ENCODE measurements around the gene CD300A.
A peak's percentile ranks its signal among the peaks of the same experiment; 100 is the strongest.
"Not testable (repeated sequence)": the region's sequence is repeated elsewhere in the genome, so short reads cannot be mapped to it uniquely, and the experiment has no call there.

CD300A gene

GRCh38 chr17:74513987-74514631 lies 47.7 kb downstream of the CD300A start:
- peaks cover 12% of the 10 kb centered on the region for H3K36me3 Mint-ChIP-seq (ENCODE audit: insufficient read depth)
- H3K27me3 Mint-ChIP-seq = peaks cover 16 to 48% of the 10 kb centered on the region in 2 donors
- H3K4me3 Mint-ChIP-seq = peak overlapping the region; percentile 45 to 52
- peaks cover 10 to 13% of the 10 kb centered on the region in 2 donors for H3K9me3 Mint-ChIP-seq
- DNase-seq (peak; percentile 7 to 56 (median 37)), ATAC-seq (replicated peaks) (peak; percentile 54)
- H3K4me1 Mint-ChIP-seq (ENCODE audit: low read depth in 2 of 2) = peaks cover 8 to 12% of the 10 kb centered on the region in 2 donors
- H3K27ac Mint-ChIP-seq = peak overlapping the region; percentile 91 to 96

GRCh38 chr17:74514632-74515334 lies 48.3 kb downstream of the CD300A start:
- Mint-ChIP-seq H3K9me3 (peaks cover 10 to 13% of the 10 kb centered on the region in 2 donors), H3K27me3 (peaks cover 16 to 48% of the 10 kb centered on the region in 2 donors), H3K4me1 (ENCODE audit: low read depth in 2 of 2) (peaks cover 8 to 12% of the 10 kb centered on the region in 2 donors), H3K4me3 (peak overlapping the region; percentile 45 to 52), H3K27ac (peak overlapping the region; percentile 91 to 96), H3K36me3 (ENCODE audit: insufficient read depth) (peaks cover 12% of the 10 kb centered on the region)
- DNase-seq (peak in 1 of 3 experiments; percentile 21), ATAC-seq (replicated peaks) (peak; percentile 44)

GRCh38 chr17:74515941-74516340 lies 49.5 kb downstream of the CD300A start:
- DNase-seq = no peak
- Mint-ChIP-seq H3K4me3 (no peak overlapping the region), H3K4me1 (ENCODE audit: low read depth in 2 of 2) (peaks cover 8 to 15% of the 10 kb centered on the region in 2 donors), H3K27me3 (peaks cover 16 to 53% of the 10 kb centered on the region in 2 donors), H3K9me3 (peaks cover 10 to 13% of the 10 kb centered on the region in 2 donors), H3K36me3 (ENCODE audit: insufficient read depth) (peaks cover 12% of the 10 kb centered on the region), H3K27ac (no peak overlapping the region)
- no peak for ATAC-seq (replicated peaks)

GRCh38 chr17:74516561-74517328 lies 50.3 kb downstream of the CD300A start:
- ATAC-seq (replicated peaks) = no peak
- Mint-ChIP-seq H3K4me3 (no peak overlapping the region), H3K4me1 (ENCODE audit: low read depth in 2 of 2) (peaks cover 13 to 21% of the 10 kb centered on the region in 2 donors), H3K36me3 (ENCODE audit: insufficient read depth) (peaks cover 12% of the 10 kb centered on the region), H3K9me3 (peaks cover 10 to 13% of the 10 kb centered on the region in 2 donors), H3K27ac (no peak overlapping the region), H3K27me3 (peaks cover 16 to 53% of the 10 kb centered on the region in 2 donors)
- no peak for DNase-seq

- H3K9me3 Mint-ChIP-seq = peaks cover 13% of the 10 kb centered on the region in 2 donors
- H3K4me3 Mint-ChIP-seq; H3K27ac Mint-ChIP-seq; DNase-seq; ATAC-seq (replicated peaks): not testable (repeated sequence)
- H3K27me3 Mint-ChIP-seq = peaks cover 23 to 57% of the 10 kb centered on the region in 2 donors
- peaks cover 12% of the 10 kb centered on the region for H3K36me3 Mint-ChIP-seq (ENCODE audit: insufficient read depth)
- H3K4me1 Mint-ChIP-seq (ENCODE audit: low read depth in 2 of 2) = peaks cover 15 to 22% of the 10 kb centered on the region in 2 donors
Measured at GRCh38 chr17:74518413-74518981, 52.1 kb downstream of the CD300A start.

GRCh38 chr17:74520016-74520434 lies 53.6 kb downstream of the CD300A start:
- no peak overlapping the region for H3K27ac Mint-ChIP-seq
- peak; percentile 27 for ATAC-seq (replicated peaks)
- no peak overlapping the region for H3K4me3 Mint-ChIP-seq
- no peak for DNase-seq
- H3K36me3 Mint-ChIP-seq (ENCODE audit: insufficient read depth) = no peaks in the 10 kb centered on the region
- H3K9me3 Mint-ChIP-seq = peaks cover 0 to 5% of the 10 kb centered on the region in 2 donors
- peaks cover 31 to 59% of the 10 kb centered on the region in 2 donors for H3K27me3 Mint-ChIP-seq
- H3K4me1 Mint-ChIP-seq (ENCODE audit: low read depth in 2 of 2) = peaks cover 7 to 12% of the 10 kb centered on the region in 2 donors

- peaks cover 7 to 9% of the 10 kb centered on the region in 2 donors for H3K4me1 Mint-ChIP-seq (ENCODE audit: low read depth in 2 of 2)
- no peak for ATAC-seq (replicated peaks)
- H3K36me3 Mint-ChIP-seq (ENCODE audit: insufficient read depth) = no peaks in the 10 kb centered on the region
- H3K27ac Mint-ChIP-seq = peak overlapping the region in 1 of 2 donors; percentile 71
- H3K4me3 Mint-ChIP-seq = peak overlapping the region in 1 of 2 donors; percentile 45
- H3K9me3 Mint-ChIP-seq = peaks cover 0 to 5% of the 10 kb centered on the region in 2 donors
- H3K27me3 Mint-ChIP-seq = peaks cover 38 to 68% of the 10 kb centered on the region in 2 donors
- no peak for DNase-seq
Measured at GRCh38 chr17:74520790-74521480, 54.5 kb downstream of the CD300A start.

GRCh38 chr17:74521701-74522201 lies 55.3 kb downstream of the CD300A start:
- Mint-ChIP-seq H3K36me3 (ENCODE audit: insufficient read depth) (no peaks in the 10 kb centered on the region), H3K27ac (peak overlapping the region in 1 of 2 donors; percentile 71), H3K27me3 (peaks cover 42 to 71% of the 10 kb centered on the region in 2 donors), H3K9me3 (peaks cover 0 to 5% of the 10 kb centered on the region in 2 donors), H3K4me3 (peak overlapping the region in 1 of 2 donors; percentile 45), H3K4me1 (ENCODE audit: low read depth in 2 of 2) (peaks cover 7 to 9% of the 10 kb centered on the region in 2 donors)
- ATAC-seq (replicated peaks) (peak; percentile 56), DNase-seq (no peak)

GRCh38 chr17:74522381-74523105 lies 56.1 kb downstream of the CD300A start:
- H3K4me3 Mint-ChIP-seq = no peak overlapping the region
- H3K27ac Mint-ChIP-seq = no peak overlapping the region
- ATAC-seq (replicated peaks) (no peak), DNase-seq (no peak)
- H3K4me1 Mint-ChIP-seq (ENCODE audit: low read depth in 2 of 2) = peaks cover 7 to 9% of the 10 kb centered on the region in 2 donors
- peaks cover 0 to 5% of the 10 kb centered on the region in 2 donors for H3K9me3 Mint-ChIP-seq
- peaks cover 42 to 71% of the 10 kb centered on the region in 2 donors for H3K27me3 Mint-ChIP-seq
- no peaks in the 10 kb centered on the region for H3K36me3 Mint-ChIP-seq (ENCODE audit: insufficient read depth)

GRCh38 chr17:74523308-74523707 lies 56.9 kb downstream of the CD300A start:
- Mint-ChIP-seq H3K36me3 (ENCODE audit: insufficient read depth) (no peaks in the 10 kb centered on the region), H3K4me3 (no peak overlapping the region), H3K27ac (no peak overlapping the region), H3K27me3 (peaks cover 42 to 74% of the 10 kb centered on the region in 2 donors), H3K4me1 (ENCODE audit: low read depth in 2 of 2) (peaks cover 7 to 9% of the 10 kb centered on the region in 2 donors), H3K9me3 (peaks cover 0 to 5% of the 10 kb centered on the region in 2 donors)
- DNase-seq (no peak), ATAC-seq (replicated peaks) (no peak)

- no peak overlapping the region for H3K4me3 Mint-ChIP-seq
- peaks cover 7 to 9% of the 10 kb centered on the region in 2 donors for H3K4me1 Mint-ChIP-seq (ENCODE audit: low read depth in 2 of 2)
- peaks cover 42 to 89% of the 10 kb centered on the region in 2 donors for H3K27me3 Mint-ChIP-seq
- DNase-seq = no peak
- peaks cover 0 to 3% of the 10 kb centered on the region in 2 donors for H3K9me3 Mint-ChIP-seq
- ATAC-seq (replicated peaks) = no peak
- H3K27ac Mint-ChIP-seq = no peak overlapping the region
- no peaks in the 10 kb centered on the region for H3K36me3 Mint-ChIP-seq (ENCODE audit: insufficient read depth)
Measured at GRCh38 chr17:74524653-74525464, 58.4 kb downstream of the CD300A start.

Data from effector memory CD8-positive, alpha-beta T cell (primary cell).